NCI-H2029 (cell line): Measurements from ENCODE around the gene CSNK1G3.
A peak's percentile ranks its signal among the peaks of the same experiment; 100 is the strongest.
"Not testable (repeated sequence)": the region's sequence is repeated elsewhere in the genome, so short reads cannot be mapped to it uniquely, and the experiment has no call there.

Source experiments
- DNase-seq: peaks from one replicate; lab custom pipeline; 2025; lab: John Stamatoyannopoulos, UW

The CSNK1G3 gene

GRCh38 chr5:123561230-123561629 is 49.3 kb downstream of the CSNK1G3 start:
- DNase-seq: no peak

DNA sequence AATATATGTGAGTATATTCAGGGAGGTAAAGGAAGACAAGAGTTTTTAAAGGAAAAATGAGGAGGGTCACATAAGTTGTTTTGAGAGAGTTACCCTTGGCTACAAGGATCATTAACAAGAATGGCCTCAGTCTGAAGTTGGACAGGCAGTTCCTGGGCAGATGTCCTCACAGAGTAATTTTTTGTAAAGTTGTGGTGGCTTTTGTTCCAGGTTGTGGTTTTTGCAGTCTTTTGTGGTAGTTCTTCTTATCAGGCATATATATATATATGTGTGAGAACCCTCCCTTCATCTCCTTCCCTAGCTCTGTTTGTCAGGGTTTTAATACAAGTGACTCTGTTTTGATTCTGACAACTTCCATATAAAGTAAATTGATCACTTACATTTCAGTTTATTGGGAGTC is 60.0 kb downstream of the CSNK1G3 start:
- DNase-seq: no peak

- no peak for DNase-seq
Measured at GRCh38 chr5:123578390-123578789, 66.4 kb downstream of the CSNK1G3 start.

- DNase-seq: no peak
Measured at GRCh38 chr5:123579410-123579809, 67.4 kb downstream of the CSNK1G3 start.

DNA sequence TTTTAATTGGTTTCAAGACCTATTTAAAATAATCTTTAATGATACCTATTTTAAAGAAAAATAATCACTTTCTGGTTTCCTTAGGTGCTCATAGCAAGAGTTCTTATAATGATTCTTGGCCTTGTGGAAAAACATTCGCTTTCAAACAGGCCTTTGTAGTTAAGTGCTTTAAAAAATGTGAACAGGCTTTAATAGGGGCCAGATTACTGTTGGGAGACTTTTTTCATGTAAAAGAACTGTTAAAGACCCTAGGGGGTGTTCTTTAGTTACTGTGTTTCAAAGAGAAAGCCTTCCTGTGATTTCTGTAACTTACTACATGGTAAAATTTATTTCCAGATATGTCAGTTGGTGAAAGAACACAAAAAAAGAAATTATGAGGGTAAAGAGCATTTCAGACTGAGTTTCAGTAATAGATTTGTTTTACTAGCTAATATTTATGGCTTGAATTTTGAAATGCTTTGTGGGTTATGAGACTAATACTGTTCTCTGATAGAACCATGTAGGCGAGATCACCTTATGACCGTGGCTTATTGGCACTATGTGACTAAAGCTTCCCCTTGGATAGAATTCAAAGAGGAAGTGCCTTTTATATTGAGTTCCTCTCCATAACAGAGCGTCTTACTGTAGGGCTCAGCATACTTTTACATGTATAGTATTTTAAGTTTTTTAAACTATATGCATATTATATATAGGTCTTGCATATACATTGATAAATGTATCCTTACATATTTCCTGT is 70.7 kb downstream of the CSNK1G3 start:
- no peak for DNase-seq

DNA sequence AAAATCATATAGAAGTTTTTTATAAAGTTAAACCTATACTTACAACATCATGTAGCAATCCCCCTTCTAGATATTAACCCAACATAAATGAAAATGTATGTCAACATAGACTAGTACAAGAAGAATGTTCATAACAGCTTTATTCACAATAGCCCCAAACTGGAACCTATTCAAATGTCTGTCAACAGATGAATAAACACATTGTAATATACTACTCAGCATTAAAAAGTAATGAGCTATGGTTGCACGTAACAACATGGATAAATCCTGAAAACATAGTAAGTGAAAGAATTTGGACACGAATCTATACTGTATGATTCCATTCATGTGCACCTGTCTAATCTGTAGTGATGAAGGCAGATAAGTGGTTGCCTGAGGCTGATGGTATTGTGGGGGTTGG is 73.9 kb downstream of the CSNK1G3 start:
- DNase-seq: no peak

GRCh38 chr5:123594434-123594833 is 82.5 kb downstream of the CSNK1G3 start:
- DNase-seq: no peak

DNA sequence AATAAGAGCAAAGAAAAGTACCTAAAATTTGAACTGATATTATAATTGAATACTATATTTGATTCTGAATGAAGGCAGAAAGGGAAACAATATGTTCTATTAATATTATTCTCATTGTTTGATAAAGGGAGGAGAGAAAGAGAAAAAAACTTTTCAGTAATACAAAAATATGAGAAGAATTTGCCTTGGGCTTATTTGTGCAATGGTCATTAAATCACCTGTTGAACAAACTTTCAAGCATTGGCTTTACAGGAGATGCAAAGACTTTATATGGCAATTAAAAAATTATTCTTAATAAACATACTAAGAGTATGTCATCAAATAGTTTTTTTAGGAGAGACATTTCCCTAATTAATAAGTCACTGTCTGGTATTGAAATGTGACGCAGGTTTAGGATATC is 85.0 kb downstream of the CSNK1G3 start:
- no peak for DNase-seq

DNA sequence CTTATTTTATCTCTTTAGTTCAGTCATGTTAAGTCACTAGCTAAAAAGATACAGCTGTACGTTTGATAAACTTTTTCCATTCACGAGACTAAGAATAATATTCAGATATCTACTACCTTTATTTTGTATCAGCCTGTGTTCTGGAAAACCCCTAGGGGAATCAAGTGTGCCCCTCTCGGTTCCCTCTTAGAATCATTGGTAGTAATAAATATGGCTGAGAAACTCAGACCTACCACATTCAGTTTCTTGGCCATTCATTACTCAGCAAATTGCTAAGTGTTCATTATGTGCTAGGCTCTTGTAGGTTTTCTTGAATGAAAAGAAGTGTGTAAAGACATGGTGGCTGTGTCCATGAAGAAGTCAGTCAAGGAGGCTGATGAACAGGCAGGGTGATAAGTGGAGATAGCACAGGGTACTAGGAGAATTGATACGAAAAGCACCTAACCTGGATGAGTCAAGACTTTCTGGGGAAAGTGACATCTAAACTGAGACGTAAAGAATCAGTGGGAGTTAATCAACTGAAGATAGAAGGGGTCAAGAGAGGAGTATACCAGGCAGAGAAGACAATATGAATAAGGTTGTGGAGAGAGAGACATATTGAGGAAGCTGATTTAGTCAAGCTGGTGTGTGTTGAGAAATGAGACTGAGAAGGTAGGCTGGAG is 86.2 kb downstream of the CSNK1G3 start:
- DNase-seq: no peak

GRCh38 chr5:123599171-123599570 is 87.2 kb downstream of the CSNK1G3 start:
- DNase-seq: no peak

DNA sequence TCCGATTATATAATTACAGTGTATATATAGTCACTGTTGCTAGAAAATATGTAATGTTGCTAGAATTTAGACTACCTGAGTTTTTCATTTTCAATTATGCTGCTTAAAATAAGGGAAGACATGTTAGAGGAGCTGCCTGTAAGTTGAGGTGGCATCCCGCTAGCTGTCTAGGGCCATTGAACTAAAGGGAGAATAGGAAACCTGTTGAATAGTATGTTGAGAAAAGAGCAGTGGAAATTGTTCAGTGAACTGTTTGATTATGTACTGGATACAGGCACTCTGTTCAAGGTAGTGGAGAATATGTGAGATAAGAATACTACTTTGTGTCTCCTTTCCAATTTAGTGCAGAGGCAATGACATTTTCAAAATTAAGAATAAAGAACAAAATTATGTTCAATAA is 89.6 kb downstream of the CSNK1G3 start:
- no peak for DNase-seq

- no peak for DNase-seq
Measured at GRCh38 chr5:123605822-123606221, 93.8 kb downstream of the CSNK1G3 start.

GRCh38 chr5:123610209-123610608 is 98.2 kb downstream of the CSNK1G3 start:
- DNase-seq: no peak

DNA sequence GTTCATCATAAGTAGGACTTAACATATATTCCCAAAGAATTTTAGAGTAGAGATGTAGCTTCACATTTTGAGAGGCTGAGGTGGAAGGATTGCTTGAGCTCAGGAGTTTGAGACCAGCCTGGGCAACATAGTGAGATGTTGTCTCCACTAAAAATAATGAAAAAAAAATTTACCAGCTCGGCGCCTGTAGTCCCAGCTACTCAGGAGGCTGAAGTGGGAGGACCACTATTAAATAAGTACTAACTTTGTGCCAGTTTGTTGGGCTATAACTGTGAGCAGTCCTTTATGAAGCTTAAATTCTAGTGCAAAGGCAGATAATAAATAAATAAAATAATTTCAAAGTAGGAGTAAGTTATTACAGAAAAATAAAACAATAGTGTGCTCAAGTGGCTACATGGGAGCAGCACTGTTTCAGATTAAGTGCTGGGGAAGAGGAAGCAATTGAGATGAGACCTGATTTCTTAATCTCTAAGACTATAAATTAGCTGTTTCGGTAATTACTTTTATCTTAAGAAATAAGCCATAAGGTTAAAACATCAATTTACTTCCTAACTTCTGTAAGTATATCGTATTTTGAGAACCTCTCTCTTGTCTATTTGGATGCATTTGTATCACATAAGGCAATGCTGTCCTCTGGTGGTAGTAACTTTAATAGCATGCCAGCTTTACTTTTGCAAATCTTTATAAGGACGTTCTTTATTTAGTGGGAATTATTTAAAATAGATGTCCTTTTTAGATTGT is 98.9 kb downstream of the CSNK1G3 start:
- DNase-seq: peak; percentile 48

- no peak for DNase-seq
Measured at GRCh38 chr5:123611406-123611709, 99.4 kb downstream of the CSNK1G3 start.

DNA sequence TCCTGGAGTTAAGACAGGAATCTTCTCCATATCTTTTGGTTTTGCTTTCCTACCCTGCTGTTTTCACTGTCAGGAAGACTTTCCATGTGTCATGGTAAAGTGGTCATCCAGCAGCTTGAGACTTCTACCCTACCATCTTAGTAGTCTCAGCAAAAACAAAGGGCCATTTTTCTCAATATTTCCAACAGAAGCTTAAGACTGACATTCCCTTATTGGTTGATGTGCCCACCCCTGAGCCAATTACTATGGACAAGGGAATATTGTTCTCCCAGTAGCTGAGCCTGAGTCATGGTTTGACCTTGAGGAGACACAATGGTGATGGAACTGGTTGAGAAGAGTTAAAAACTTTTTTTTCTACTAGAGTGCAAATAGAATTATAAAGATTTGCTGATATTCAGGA is 105.6 kb downstream of the CSNK1G3 start:
- no peak for DNase-seq

DNA sequence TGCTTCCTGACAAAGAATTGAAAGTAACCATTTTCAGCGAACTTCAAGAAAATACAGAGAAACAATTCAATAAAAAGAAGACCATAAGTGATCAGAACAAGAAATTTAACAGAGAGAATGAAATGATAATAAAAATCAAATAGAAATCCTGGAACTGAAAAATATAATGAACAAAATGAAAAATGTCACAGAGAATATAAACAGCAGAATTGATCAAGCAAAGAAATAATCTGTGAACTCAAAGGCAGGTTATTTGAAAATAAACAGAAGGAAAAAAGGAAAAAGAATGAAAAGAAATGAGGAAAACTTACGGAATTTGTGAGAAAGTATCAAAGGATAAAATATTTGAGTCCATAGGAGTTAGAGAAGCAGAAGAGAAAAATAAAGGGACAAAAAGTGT is 114.1 kb downstream of the CSNK1G3 start:
- DNase-seq: no peak

DNA sequence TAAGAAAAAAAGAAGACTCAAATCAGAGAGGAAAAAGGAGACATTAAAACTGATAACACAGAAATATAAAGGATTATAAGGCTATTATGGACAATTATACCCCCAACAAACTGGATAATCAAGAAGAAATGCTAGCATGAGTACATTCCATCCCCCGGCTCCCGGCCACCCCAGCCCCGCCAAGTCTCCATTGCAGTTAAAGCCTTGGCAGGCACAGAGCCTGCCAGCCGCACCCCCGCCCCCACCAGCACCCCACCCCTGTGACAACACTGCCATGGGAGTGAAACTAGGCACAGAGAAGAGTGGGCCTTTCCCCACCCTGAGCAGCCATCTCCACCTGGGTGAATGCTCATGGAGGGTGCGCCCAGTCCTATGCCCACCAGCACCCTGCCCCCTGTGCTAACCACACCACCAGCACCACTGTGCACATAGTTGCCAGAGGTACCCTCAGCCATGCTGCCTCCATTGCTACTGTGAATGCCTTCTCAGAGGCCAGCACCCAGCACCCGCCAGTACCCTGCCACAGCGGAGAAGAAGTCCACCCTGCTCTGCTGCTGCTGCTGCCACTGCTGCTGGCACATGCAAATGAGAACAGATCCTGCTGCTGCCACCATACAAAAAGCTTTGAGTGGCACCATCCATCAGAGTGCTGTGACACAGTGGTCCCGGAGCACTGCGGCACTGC is 117.0 kb downstream of the CSNK1G3 start:
- no peak for DNase-seq

GRCh38 chr5:123636006-123636405 is 124.0 kb downstream of the CSNK1G3 start:
- DNase-seq: no peak

DNA sequence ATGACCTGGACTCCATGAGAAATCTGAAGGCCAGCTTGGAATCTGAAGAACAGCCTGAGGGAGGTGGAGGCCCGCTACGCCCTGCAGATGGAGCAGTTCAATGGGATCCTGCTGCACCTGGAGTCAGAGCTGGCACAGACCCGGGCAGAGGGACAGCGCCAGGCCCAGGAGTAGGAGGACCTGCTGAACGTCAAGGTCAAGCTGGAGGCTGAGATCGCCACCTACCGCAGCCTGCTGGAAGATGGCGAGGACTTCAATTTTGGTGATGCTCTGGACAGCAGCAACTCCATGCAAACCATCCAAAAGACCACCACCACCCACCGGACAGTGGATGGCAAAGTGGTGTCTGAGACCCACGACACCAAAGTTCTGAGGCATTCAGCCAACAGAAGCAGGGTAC is 125.1 kb downstream of the CSNK1G3 start:
- DNase-seq: not testable (repeated sequence)

DNA sequence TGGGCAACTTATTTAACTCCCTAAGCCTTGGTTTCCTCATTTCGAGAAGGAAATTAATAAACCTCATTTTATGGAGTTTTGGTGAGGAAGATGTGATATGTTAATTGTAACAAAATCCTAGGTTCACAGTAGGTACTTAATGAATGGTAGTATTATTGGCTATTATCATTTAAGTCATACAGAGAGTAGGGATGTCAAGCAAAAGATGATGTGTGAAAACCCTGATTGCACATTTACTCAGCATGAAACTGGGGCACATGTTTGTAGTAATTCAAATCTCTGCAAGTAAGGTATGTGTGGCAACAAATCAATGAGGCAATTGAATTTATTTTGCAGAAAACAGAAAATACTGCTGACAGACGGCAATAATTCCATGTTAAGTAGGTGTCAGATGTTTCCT is 127.3 kb downstream of the CSNK1G3 start:
- no peak for DNase-seq

- DNase-seq: no peak
Measured at GRCh38 chr5:123645024-123645603, 133.1 kb downstream of the CSNK1G3 start.
